Gastrocnemius medialis (tissue), 4 donors: ENCODE measurements around the gene USP37.

Source experiments
- POLR2A ChIP-seq, 2 donors: fragments of 450-650 bp; IDR thresholded peaks; one replicate each; pipeline ENCODE4 v1.6.1; 2017; ENCODE audit warnings: antibody characterized with exemption in 2 of 2, mild to moderate bottlenecking in 2 of 2, moderate library complexity in 2 of 2
- TF ChIP-seq, protein P1 (sequence below), 5 experiments: fragments of 450-650 bp in 3 of 5; fragments of 200-600 bp in 2 of 5; sonication (generic) in 2 of 5; IDR thresholded peaks in 4 of 5; conservative IDR thresholded peaks in 1 of 5; 1 replicate in 4 of 5; 2 replicates in 1 of 5; pipeline ENCODE4 v1.5.1; 2016 to 2019; ENCODE audit warnings: antibody characterized with exemption in 5 of 5, mild to moderate bottlenecking in 3 of 5, moderate library complexity in 3 of 5

DNA sequence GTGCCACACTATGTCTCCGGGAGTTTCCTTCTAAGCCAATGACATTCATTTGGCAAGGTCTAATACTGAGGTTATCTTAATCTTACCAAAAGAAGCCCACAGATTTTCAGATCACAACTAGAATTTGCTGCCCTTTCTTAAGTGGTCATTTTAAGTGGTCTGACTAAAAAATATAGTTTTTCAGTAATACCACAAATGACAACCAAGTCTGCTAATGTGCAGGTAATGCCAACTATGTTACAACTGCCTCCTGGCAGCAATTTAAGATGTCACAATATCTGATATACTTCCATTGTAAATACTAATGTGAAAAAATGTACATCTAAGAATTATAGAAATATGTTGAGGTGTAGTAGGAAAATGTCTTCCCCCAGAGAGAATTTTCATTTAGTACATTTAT, 49.3 kb downstream of the USP37 start:
- TF ChIP-seq, protein P1, sequence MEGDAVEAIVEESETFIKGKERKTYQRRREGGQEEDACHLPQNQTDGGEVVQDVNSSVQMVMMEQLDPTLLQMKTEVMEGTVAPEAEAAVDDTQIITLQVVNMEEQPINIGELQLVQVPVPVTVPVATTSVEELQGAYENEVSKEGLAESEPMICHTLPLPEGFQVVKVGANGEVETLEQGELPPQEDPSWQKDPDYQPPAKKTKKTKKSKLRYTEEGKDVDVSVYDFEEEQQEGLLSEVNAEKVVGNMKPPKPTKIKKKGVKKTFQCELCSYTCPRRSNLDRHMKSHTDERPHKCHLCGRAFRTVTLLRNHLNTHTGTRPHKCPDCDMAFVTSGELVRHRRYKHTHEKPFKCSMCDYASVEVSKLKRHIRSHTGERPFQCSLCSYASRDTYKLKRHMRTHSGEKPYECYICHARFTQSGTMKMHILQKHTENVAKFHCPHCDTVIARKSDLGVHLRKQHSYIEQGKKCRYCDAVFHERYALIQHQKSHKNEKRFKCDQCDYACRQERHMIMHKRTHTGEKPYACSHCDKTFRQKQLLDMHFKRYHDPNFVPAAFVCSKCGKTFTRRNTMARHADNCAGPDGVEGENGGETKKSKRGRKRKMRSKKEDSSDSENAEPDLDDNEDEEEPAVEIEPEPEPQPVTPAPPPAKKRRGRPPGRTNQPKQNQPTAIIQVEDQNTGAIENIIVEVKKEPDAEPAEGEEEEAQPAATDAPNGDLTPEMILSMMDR (IDR thresholded peaks at IDR 0.05 in 4 of 5, conservative IDR thresholded peaks at IDR 0.05 in 1 of 5) = no peak
- TF ChIP-seq POLR2A (IDR thresholded peaks at IDR 0.05) = no peak
